HFFc6 (cell line): Measurements from ENCODE around the gene LRRC1. TPM values are rescaled to one million over a fixed set of nuclear protein-coding genes. Genes with fewer than 3 reads are reported as not detected.
A peak's percentile ranks its signal among the peaks of the same experiment; 100 is the strongest.

ENCODE experiments used
- DNase-seq: peaks from one replicate; pipeline ENCODE4 v3.0.0-alpha.2; 2018
- H3K27ac Mint-ChIP-seq: 2 replicates; pipeline ENCODE4 v1.8.0; 2020; ENCODE audit warnings: mild to moderate bottlenecking, mixed read lengths
- H3K27me3 Mint-ChIP-seq: 2 replicates; pipeline ENCODE4 v1.8.0; 2021; ENCODE audit warnings: mild to moderate bottlenecking, moderate library complexity, mixed read lengths; ENCODE audit not compliant: insufficient read depth
- H3K36me3 Mint-ChIP-seq: 2 replicates; pipeline ENCODE4 v1.8.0; 2021; ENCODE audit warnings: low read depth, mixed read lengths
- H3K4me1 Mint-ChIP-seq: 2 replicates; pipeline ENCODE4 v1.8.0; 2020; ENCODE audit warnings: low read depth, mixed read lengths
- H3K4me3 Mint-ChIP-seq: 2 replicates; pipeline ENCODE4 v1.8.0; 2020; ENCODE audit warnings: mild to moderate bottlenecking, moderate library complexity, mixed read lengths
- H3K9me3 Mint-ChIP-seq: 2 replicates; pipeline ENCODE4 v1.8.0; 2020; ENCODE audit warnings: mild to moderate bottlenecking, mixed read lengths
- CTCF ChIP-seq: fragments of 200-600 bp; sonication (generic); IDR thresholded peaks from 2 replicates; pipeline ENCODE4 v1.5.0; 2021; ENCODE audit warnings: antibody characterized with exemption, mild to moderate bottlenecking
- total RNA-seq, 6 experiments: library from RNA; stranded (reverse); fragmentation: NEBNext Ultra II Directional; extraction: Animal tissue kit (Norgen Biotek cat#: 25700); gene quantifications; 2 replicates in 1 of 6; 3 replicates in 5 of 6; pipeline ENCODE4 v1.2.3, GENCODE V29; 2021

The LRRC1 gene
- total RNA-seq, 6 experiments from 2014 or later: 9.3 to 12.0 (median 10.8) TPM

- peak; percentile 76 for DNase-seq
- peaks cover 3% of the 10 kb centered on the region; the same call in 1 of the 2 replicates for H3K27me3 Mint-ChIP-seq
- TF ChIP-seq CTCF: no peak
- peaks cover 43% of the 10 kb centered on the region for H3K4me1 Mint-ChIP-seq
- H3K27ac Mint-ChIP-seq: peak overlapping the region; percentile 95
- peak overlapping the region; percentile 38 for H3K4me3 Mint-ChIP-seq
- peaks cover 5% of the 10 kb centered on the region; the same call in 1 of the 2 replicates for H3K36me3 Mint-ChIP-seq
- H3K9me3 Mint-ChIP-seq: no peaks in the 10 kb centered on the region
These were observed 41.9 kb upstream of the LRRC1 start for GRCh38 chr6:53752856-53753255.

DNA sequence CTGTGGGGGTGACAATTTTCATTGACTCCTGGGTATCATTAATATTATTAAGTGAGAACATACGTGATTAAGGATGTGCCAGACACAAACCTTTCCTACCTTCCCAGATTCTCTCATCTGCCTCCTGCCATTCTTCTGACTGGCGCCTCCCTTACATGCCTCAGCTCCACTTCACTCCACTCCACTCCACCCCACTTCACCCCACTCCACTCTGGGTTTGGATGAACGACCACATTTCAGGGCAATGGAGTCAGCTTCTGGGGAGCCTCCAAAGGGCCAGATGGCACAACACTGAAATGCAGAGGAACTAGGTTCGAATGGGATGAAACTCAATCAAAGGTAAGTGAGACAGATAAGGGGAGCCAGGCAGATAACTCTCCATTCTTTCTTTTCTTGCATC lies 40.5 kb upstream of the LRRC1 start:
- no peak for TF ChIP-seq CTCF
- no peak for DNase-seq
- peaks cover 5% of the 10 kb centered on the region; the same call in 1 of the 2 replicates for H3K36me3 Mint-ChIP-seq

GRCh38 chr6:53756396-53756795 lies 38.4 kb upstream of the LRRC1 start:
- H3K27me3 Mint-ChIP-seq: peaks cover 1% of the 10 kb centered on the region; the same call in 1 of the 2 replicates
- H3K36me3 Mint-ChIP-seq: peaks cover 5% of the 10 kb centered on the region; the same call in 1 of the 2 replicates
- no peaks in the 10 kb centered on the region for H3K9me3 Mint-ChIP-seq
- no peak overlapping the region for H3K27ac Mint-ChIP-seq
- no peak for DNase-seq
- peaks cover 32% of the 10 kb centered on the region for H3K4me1 Mint-ChIP-seq
- no peak overlapping the region for H3K4me3 Mint-ChIP-seq
- TF ChIP-seq CTCF: no peak

More for the DNA sequence above, 40.5 kb upstream of the LRRC1 start:
- peaks cover 3% of the 10 kb centered on the region; the same call in 1 of the 2 replicates for H3K27me3 Mint-ChIP-seq
- H3K27ac Mint-ChIP-seq: peak overlapping the region; percentile 95
- no peaks in the 10 kb centered on the region for H3K9me3 Mint-ChIP-seq
- H3K4me3 Mint-ChIP-seq: no peak overlapping the region
- peaks cover 43% of the 10 kb centered on the region for H3K4me1 Mint-ChIP-seq

GRCh38 chr6:53758496-53758895 lies 36.3 kb upstream of the LRRC1 start:
- Mint-ChIP-seq H3K9me3 (no peaks in the 10 kb centered on the region), H3K4me3 (no peak overlapping the region), H3K27me3 (no peaks in the 10 kb centered on the region), H3K36me3 (no peaks in the 10 kb centered on the region), H3K4me1 (peaks cover 11% of the 10 kb centered on the region), H3K27ac (no peak overlapping the region)
- DNase-seq: no peak
- no peak for TF ChIP-seq CTCF

DNA sequence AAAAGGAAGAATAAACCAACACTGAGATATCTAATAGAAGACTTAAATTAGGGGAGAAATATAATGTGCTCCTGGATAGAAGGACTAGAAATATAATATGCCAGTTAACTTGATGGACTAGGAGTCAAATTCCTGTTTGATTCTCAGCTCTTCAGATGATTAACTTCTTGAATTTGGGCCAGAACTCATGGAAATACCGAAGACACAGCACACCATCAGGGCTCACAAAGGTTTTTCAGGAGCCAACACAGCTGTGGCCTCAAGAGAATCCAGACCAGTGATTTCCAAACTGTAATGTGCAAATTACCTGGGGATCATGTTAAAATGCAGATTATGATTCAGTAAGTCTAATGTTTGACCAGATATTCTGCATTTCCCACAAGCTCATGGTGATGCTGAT lies 33.8 kb upstream of the LRRC1 start:
- Mint-ChIP-seq H3K27ac (no peak overlapping the region), H3K9me3 (no peaks in the 10 kb centered on the region), H3K36me3 (no peaks in the 10 kb centered on the region), H3K27me3 (no peaks in the 10 kb centered on the region), H3K4me1 (peaks cover 12% of the 10 kb centered on the region), H3K4me3 (no peak overlapping the region)
- no peak for DNase-seq
- TF ChIP-seq CTCF: no peak

- H3K4me1 Mint-ChIP-seq: peaks cover 22% of the 10 kb centered on the region
- H3K4me3 Mint-ChIP-seq: no peak overlapping the region
- H3K36me3 Mint-ChIP-seq: no peaks in the 10 kb centered on the region
- H3K9me3 Mint-ChIP-seq: no peaks in the 10 kb centered on the region
- no peaks in the 10 kb centered on the region; the same call in 1 of the 2 replicates for H3K27me3 Mint-ChIP-seq
- no peak for DNase-seq
- no peak for TF ChIP-seq CTCF
- no peak overlapping the region for H3K27ac Mint-ChIP-seq
These were observed 29.5 kb upstream of the LRRC1 start for GRCh38 chr6:53765270-53765669.
